HCT116 (cell line): ENCODE measurements around the gene RNU1-4. TPM values are rescaled to one million over a fixed set of nuclear protein-coding genes. Genes with fewer than 3 reads are reported as not detected.
"Not testable (repeated sequence)": the region's sequence is repeated elsewhere in the genome, so short reads cannot be mapped to it uniquely, and the experiment has no call there.

Experiments
- ATAC-seq: fragments of 200-7000 bp; cut with Tn5 transposase; 2 replicates; pipeline ENCODE4 v1.9.1; 2020; ENCODE audit warnings: mild to moderate bottlenecking, moderate library complexity
- BruUV-seq: library from RNA; stranded (reverse); fragments of 400-500 nt; replicated peaks from 2 replicates; lab custom pipeline; 2021; lab: Mats Ljungman, UMichigan
- CTCF ChIA-PET: fragments of 300-600 bp; sonication (Branson Sonifier 250); formaldehyde crosslinking; loops from one replicate; lab custom pipeline; 2021; ENCODE audit warnings: antibody characterized with exemption; lab: Charles Lee
- POLR2A ChIA-PET: fragments of 300-600, 350-600 bp; sonication (Branson Sonifier 250); formaldehyde crosslinking; loops from one replicate; lab custom pipeline; 2021; ENCODE audit warnings: antibody characterized with exemption; lab: Charles Lee
- RAD21 ChIA-PET, 2 experiments: fragments of 300-600 bp; sonication (Branson Sonifier 250); formaldehyde crosslinking; loops; one replicate each; lab custom pipeline; 2023; ENCODE audit warnings: low total read pairs in 2 of 2; ENCODE audit not compliant: uncharacterized antibody in 2 of 2, unreplicated experiment in 2 of 2, low non-redundant PET in 1 of 2; lab: Charles Lee
- DNase-seq: peaks from one replicate; pipeline ENCODE4 v3.0.0-alpha.2; 2010; ENCODE audit warnings: low read depth, low spot score
- H2AFZ ChIP-seq: fragments of 200-600 bp; shearing (Covaris generic), sonication (generic); 2 replicates; pipeline ENCODE4 v1.6.1; 2017; ENCODE audit warnings: low read depth, mixed run types, mixed read lengths, antibody characterized with exemption, low read length; ENCODE audit not compliant: poor library complexity, severe bottlenecking
- H3K27ac ChIP-seq: 2 replicates; pipeline ENCODE4 v1.5.1; 2012; ENCODE audit warnings: low read depth, low read length
- H3K27me3 ChIP-seq: fragments of 200-600 bp; sonication (generic); 2 replicates; pipeline ENCODE4 v1.6.1; 2016; ENCODE audit warnings: mixed run types, low read length, mixed read lengths; ENCODE audit not compliant: insufficient read depth
- H3K36me3 ChIP-seq, 2 experiments: fragments of 200-500 bp in 1 of 2; fragments of 200-600 bp in 1 of 2; sonication (Bioruptor generic) in 1 of 2; sonication (generic) in 1 of 2; 2 replicates each; pipeline versions ENCODE4 v1.5.1 to v1.6.1; 2014 to 2016; ENCODE audit warnings: low read length in 2 of 2, inconsistent platforms in 1 of 2, mixed read lengths in 1 of 2, mixed run types in 1 of 2; ENCODE audit not compliant: insufficient read depth in 2 of 2, control insufficient read depth in 1 of 2
- H3K4me1 ChIP-seq, 2 experiments: fragments of 200-600 bp in 1 of 2; sonication (generic) in 1 of 2; 2 replicates each; pipeline versions ENCODE4 v1.5.1 to v1.6.1; 2012 to 2017; ENCODE audit warnings: low read length in 2 of 2, inconsistent platforms in 1 of 2, mild to moderate bottlenecking in 1 of 2, mixed read lengths in 1 of 2, mixed run types in 1 of 2, moderate library complexity in 1 of 2; ENCODE audit not compliant: insufficient read depth in 2 of 2, control insufficient read depth in 1 of 2
- H3K4me2 ChIP-seq: fragments of 200-600 bp; sonication (generic); 2 replicates; pipeline ENCODE4 v1.6.1; 2017; ENCODE audit warnings: mixed run types, low read length, mixed read lengths
- H3K4me3 ChIP-seq, 2 experiments: fragments of 200-600 bp in 1 of 2; sonication (generic) in 1 of 2; replicated peaks in 1 of 2; 2 replicates each; pipeline ENCODE4 v1.5.1; 2011 to 2016; ENCODE audit warnings: low read length in 2 of 2, control low read depth in 1 of 2, low read depth in 1 of 2, mild to moderate bottlenecking in 1 of 2, mixed read lengths in 1 of 2, mixed run types in 1 of 2
- H3K79me2 ChIP-seq: fragments of 200-600 bp; sonication (generic); 2 replicates; pipeline ENCODE4 v1.6.1; 2017; ENCODE audit warnings: mild to moderate bottlenecking, mixed run types, low read length, moderate library complexity, mixed read lengths; ENCODE audit not compliant: insufficient read depth
- H3K9ac ChIP-seq: fragments of 200-600 bp; sonication (generic); 2 replicates; pipeline ENCODE4 v1.6.1; 2016; ENCODE audit warnings: low read length, mixed read lengths
- H3K9me2 ChIP-seq: fragments of 200-600 bp; sonication (generic), shearing (Covaris generic); 2 replicates; pipeline ENCODE4 v1.6.1; 2017; ENCODE audit warnings: mixed run types, mild to moderate bottlenecking, moderate library complexity; ENCODE audit not compliant: insufficient read depth
- H3K9me3 ChIP-seq, 2 experiments: fragments of 200-500 bp in 1 of 2; fragments of 200-600 bp in 1 of 2; sonication (Bioruptor generic) in 1 of 2; sonication (generic) in 1 of 2; 2 replicates each; pipeline ENCODE4 v1.6.1; 2014 to 2017; ENCODE audit warnings: low read length in 2 of 2, mixed read lengths in 2 of 2, inconsistent platforms in 1 of 2, low read depth in 1 of 2, mild to moderate bottlenecking in 1 of 2, mixed run types in 1 of 2, moderate library complexity in 1 of 2; ENCODE audit not compliant: control insufficient read depth in 1 of 2, insufficient read depth in 1 of 2
- H4K20me1 ChIP-seq: fragments of 200-600 bp; sonication (generic), shearing (Covaris generic); 2 replicates; pipeline ENCODE4 v1.6.1; 2017; ENCODE audit warnings: mixed run types, mild to moderate bottlenecking, moderate library complexity; ENCODE audit not compliant: insufficient read depth
- intact Hi-C: fragments of 100-400 bp; cut with micrococcal nuclease; formaldehyde crosslinking; loops from 2 replicates; pipeline ENCODE4 v1.10.0; 2022
- total RNA-seq: library from RNA; stranded (reverse); gene quantifications from one replicate; pipeline ENCODE4 v1.2.1, GENCODE V29; 2021; ENCODE audit not compliant: unreplicated experiment

Gene RNU1-4
- total RNA-seq, 1 experiment from 2014 or later: 1,685 TPM

DNA sequence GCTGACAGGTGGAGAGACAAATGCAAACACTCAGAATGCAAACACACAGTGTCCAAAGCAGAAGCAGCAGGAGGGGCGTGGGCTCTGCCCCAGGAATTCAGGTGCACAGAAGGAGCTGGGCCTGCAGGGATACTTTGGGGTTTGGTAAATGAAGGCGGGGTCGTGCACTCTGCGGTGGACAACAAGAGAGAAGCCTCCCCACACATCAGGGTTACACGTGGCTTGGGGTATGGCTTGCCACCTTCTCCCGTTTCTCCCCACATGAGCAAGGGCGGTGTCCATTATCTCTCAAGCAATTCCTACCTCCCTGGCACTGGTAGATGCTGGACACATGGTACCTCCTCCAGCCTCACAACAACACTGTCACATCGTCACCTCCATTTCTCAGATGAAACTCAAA is 35.0 kb downstream of the RNU1-4 start:
- intact Hi-C loops, BruUV-seq, H2AFZ ChIP-seq, ATAC-seq, DNase-seq, H3K4me1 ChIP-seq, H3K27me3 ChIP-seq, RAD21 ChIA-PET, H3K9me3 ChIP-seq, H3K27ac ChIP-seq, H4K20me1 ChIP-seq, H3K79me2 ChIP-seq, H3K9me2 ChIP-seq, CTCF ChIA-PET, H3K4me3 ChIP-seq, H3K36me3 ChIP-seq, POLR2A ChIA-PET, H3K9ac ChIP-seq, H3K4me2 ChIP-seq: not testable (repeated sequence)

DNA sequence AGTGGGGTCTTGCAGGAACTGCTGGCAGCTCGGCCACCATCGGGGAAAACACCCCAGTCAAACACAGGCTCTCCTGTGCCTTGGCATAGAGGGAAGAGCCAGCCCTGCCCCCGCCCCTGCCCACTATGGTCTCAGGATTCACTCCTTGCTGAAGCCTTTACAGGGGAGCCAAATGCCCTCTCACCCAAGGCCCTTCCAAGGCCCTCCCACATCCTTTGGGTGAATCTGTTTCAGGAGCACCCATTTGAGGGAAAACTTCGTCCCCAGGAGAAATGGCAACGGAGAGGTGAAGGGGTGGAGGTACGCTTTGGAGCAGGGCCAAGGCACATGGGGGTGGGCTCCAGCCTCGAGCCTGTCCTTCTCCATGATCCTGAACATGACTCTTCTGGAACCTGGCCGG is 35.9 kb downstream of the RNU1-4 start:
- H3K27ac ChIP-seq, H3K4me1 ChIP-seq, H4K20me1 ChIP-seq, H3K9me2 ChIP-seq, RAD21 ChIA-PET, ATAC-seq, H3K36me3 ChIP-seq, H3K27me3 ChIP-seq, intact Hi-C loops, BruUV-seq, CTCF ChIA-PET, H3K4me3 ChIP-seq, DNase-seq, H3K4me2 ChIP-seq, H2AFZ ChIP-seq, H3K9ac ChIP-seq, H3K79me2 ChIP-seq, POLR2A ChIA-PET, H3K9me3 ChIP-seq: not testable (repeated sequence)

DNA sequence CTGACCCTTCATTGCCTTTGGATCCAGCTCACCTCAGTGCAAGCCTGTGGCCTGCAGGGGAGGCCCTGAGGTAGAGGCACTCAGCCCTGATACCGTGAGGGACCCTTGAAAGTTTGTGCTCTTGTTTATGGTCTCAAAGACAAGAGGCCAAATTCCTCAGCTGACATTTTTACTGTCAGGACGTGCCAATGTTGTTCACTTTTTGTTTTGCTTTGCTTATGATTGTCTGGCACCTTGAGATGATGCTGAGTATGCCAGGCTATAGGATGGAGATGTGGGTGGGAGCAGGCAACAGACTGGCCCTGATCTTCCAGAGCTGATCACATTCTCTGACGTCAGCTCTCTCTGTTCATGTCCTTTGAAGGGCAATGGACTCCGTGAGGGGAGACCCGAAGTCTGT is 36.5 kb downstream of the RNU1-4 start:
- POLR2A ChIA-PET, intact Hi-C loops, H3K4me2 ChIP-seq, CTCF ChIA-PET, H3K9me3 ChIP-seq, DNase-seq, H3K27ac ChIP-seq, BruUV-seq, H3K9me2 ChIP-seq, H3K9ac ChIP-seq, H3K79me2 ChIP-seq, ATAC-seq, H2AFZ ChIP-seq, H3K27me3 ChIP-seq, H3K4me3 ChIP-seq, RAD21 ChIA-PET, H4K20me1 ChIP-seq, H3K4me1 ChIP-seq, H3K36me3 ChIP-seq: not testable (repeated sequence)

DNA sequence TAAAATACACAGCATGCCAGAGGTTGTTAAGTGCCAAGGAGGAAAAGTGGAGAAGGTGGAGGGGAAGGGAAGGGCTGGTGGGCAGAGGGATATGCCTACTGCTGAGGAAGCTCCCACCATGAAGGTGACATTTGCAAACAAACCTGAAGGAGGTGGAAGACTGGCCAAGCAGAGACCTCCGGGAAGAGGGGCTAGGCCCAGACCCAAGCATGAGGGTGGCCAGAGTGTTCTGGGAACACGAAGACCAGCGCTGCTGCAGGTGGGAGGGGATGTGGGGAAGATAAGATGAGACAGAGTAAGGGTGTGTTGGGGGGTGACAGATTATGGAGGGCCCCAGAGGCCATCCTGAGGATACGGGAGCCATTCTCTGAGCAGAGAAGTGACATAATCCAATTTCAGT is 37.5 kb downstream of the RNU1-4 start:
- H3K9ac ChIP-seq, H3K9me2 ChIP-seq, RAD21 ChIA-PET, BruUV-seq, H3K4me3 ChIP-seq, H3K27me3 ChIP-seq, H3K4me2 ChIP-seq, H3K36me3 ChIP-seq, H4K20me1 ChIP-seq, H3K27ac ChIP-seq, DNase-seq, H2AFZ ChIP-seq, intact Hi-C loops, POLR2A ChIA-PET, CTCF ChIA-PET, H3K79me2 ChIP-seq, H3K4me1 ChIP-seq, H3K9me3 ChIP-seq, ATAC-seq: not testable (repeated sequence)

DNA sequence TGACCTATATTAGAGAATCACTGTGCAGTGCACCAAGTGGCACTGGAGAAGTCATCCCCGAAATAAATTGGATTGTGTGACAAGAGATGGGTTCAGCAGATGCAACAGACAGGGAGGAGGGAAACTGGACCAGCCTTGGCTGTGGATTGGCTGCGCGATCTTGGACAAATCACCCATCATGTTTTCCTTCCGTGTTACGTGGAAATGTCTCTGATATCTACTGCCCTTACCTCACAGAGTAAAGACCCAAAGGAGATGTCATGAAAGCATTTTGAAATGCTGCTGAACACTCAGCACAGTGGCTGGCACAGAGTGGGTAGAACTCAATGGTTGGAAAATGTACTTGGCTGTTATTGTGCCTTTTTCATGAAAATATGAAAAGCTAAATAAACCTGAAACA is 39.2 kb downstream of the RNU1-4 start:
- H3K9me2 ChIP-seq, BruUV-seq, CTCF ChIA-PET, H2AFZ ChIP-seq, H4K20me1 ChIP-seq, H3K4me2 ChIP-seq, H3K27ac ChIP-seq, RAD21 ChIA-PET, H3K4me1 ChIP-seq, ATAC-seq, H3K36me3 ChIP-seq, H3K27me3 ChIP-seq, H3K9ac ChIP-seq, H3K9me3 ChIP-seq, POLR2A ChIA-PET, intact Hi-C loops, H3K79me2 ChIP-seq, H3K4me3 ChIP-seq, DNase-seq: not testable (repeated sequence)
